Mucosa of descending colon (tissue), 3 donors: ENCODE measurements around the gene FA2H. TPM values are rescaled to one million over a fixed set of nuclear protein-coding genes. Genes with fewer than 3 reads are reported as not detected.
"Not testable (repeated sequence)": the region's sequence is repeated elsewhere in the genome, so short reads cannot be mapped to it uniquely, and the experiment has no call there.

Source experiments
- ATAC-seq: fragments of 200-7000 bp; cut with Tn5 transposase; one replicate; pipeline ENCODE4 v1.9.1; 2020; ENCODE audit warnings: mild to moderate bottlenecking, moderate library complexity
- DNase-seq, 3 donors: peaks; one replicate each; pipeline ENCODE4 v3.0.0-alpha.2; 2020
- H3K36me3 ChIP-seq: fragments of 200-600 bp; one replicate; pipeline ENCODE4 v1.8.0; 2021; ENCODE audit warnings: low read depth, mild to moderate bottlenecking
- H3K4me1 ChIP-seq: fragments of 200-600 bp; one replicate; pipeline ENCODE4 v1.8.0; 2021; ENCODE audit warnings: low read depth, mild to moderate bottlenecking
- H3K4me3 ChIP-seq: fragments of 200-600 bp; one replicate; pipeline ENCODE4 v1.8.0; 2021; ENCODE audit warnings: mild to moderate bottlenecking
- H3K9me3 ChIP-seq: fragments of 200-600 bp; one replicate; pipeline ENCODE4 v1.8.0; 2021; ENCODE audit warnings: mild to moderate bottlenecking
- CTCF ChIP-seq: fragments of 200-600 bp; IDR thresholded peaks from one replicate; pipeline ENCODE4 v1.8.0; 2022; ENCODE audit warnings: antibody characterized with exemption, mild to moderate bottlenecking
- intact Hi-C, 2 donors: fragments of 100-400 bp; cut with DNase I in 1 of 2; cut with micrococcal nuclease in 1 of 2; formaldehyde crosslinking; loops; one replicate each; pipeline versions ENCODE4 v1.11.0 to v1.11.1; 2022; cut with DNase I, micrococcal nuclease
- total RNA-seq, 3 donors: library from RNA; stranded (reverse); fragmentation: NEBNext Ultra II Directional in 2 of 3; extraction: Animal tissue kit (Norgen Biotek cat#: 25700) in 2 of 3; gene quantifications; one replicate each; pipeline versions ENCODE4 v1.2.1 to v1.2.4, GENCODE V29; 2021 to 2023
- donor health status: DM: no; HTN: no; CAD: no; lungs with moderate emphysema.
- donor health status: DM: no; HTN: no; CAD: no.
- donor health status: DM: no; HTN: yes; CAD: no.

FA2H gene
- total RNA-seq, 3 donors from 2014 or later = 17.3 to 60.0 (median 44.0) TPM

GRCh38 chr16:74793571-74793970 lies 19.0 kb upstream of the FA2H start:
- Histone ChIP-seq H3K9me3 (no peaks in the 10 kb centered on the region), H3K4me1 (no peaks in the 10 kb centered on the region), H3K36me3 (no peaks in the 10 kb centered on the region), H3K4me3 (no peak overlapping the region)
- intact Hi-C loops = no loop called here
- DNase-seq = no peak
- no peak for TF ChIP-seq CTCF
- ATAC-seq = no peak

- TF ChIP-seq CTCF = no peak
- ATAC-seq = no peak
- DNase-seq = no peak
- Histone ChIP-seq H3K4me1 (no peaks in the 10 kb centered on the region), H3K9me3 (no peaks in the 10 kb centered on the region), H3K36me3 (no peaks in the 10 kb centered on the region), H3K4me3 (no peak overlapping the region)
- intact Hi-C loops = no loop called here
Measured at GRCh38 chr16:74792225-74792624, 17.6 kb upstream of the FA2H start.

- ATAC-seq, DNase-seq, H3K4me3 ChIP-seq, H3K36me3 ChIP-seq, H3K4me1 ChIP-seq, H3K9me3 ChIP-seq, intact Hi-C loops: not testable (repeated sequence)
Measured at GRCh38 chr16:74791749-74792148, 17.1 kb upstream of the FA2H start.

- no peak for TF ChIP-seq CTCF
- ATAC-seq (no peak), DNase-seq (no peak)
- Histone ChIP-seq H3K9me3 (no peaks in the 10 kb centered on the region), H3K4me3 (no peak overlapping the region), H3K4me1 (no peaks in the 10 kb centered on the region), H3K36me3 (no peaks in the 10 kb centered on the region)
- intact Hi-C loops = no loop called here
Measured at GRCh38 chr16:74788108-74788507, 13.5 kb upstream of the FA2H start.

- TF ChIP-seq CTCF = no peak
- intact Hi-C loops = no loop called here
- no peak for ATAC-seq
- H3K4me1 ChIP-seq = no peaks in the 10 kb centered on the region
- no peaks in the 10 kb centered on the region for H3K9me3 ChIP-seq
- H3K4me3 ChIP-seq = no peak overlapping the region
- no peak for DNase-seq
- H3K36me3 ChIP-seq = no peaks in the 10 kb centered on the region
Measured at GRCh38 chr16:74785031-74785430, 10.4 kb upstream of the FA2H start.

GRCh38 chr16:74778646-74779045 lies 4.0 kb upstream of the FA2H start:
- no peak for TF ChIP-seq CTCF
- no peaks in the 10 kb centered on the region for H3K9me3 ChIP-seq
- H3K36me3 ChIP-seq = no peaks in the 10 kb centered on the region
- ATAC-seq = peak; percentile 61
- DNase-seq = peak; percentile 65 to 83 (median 76)
- H3K4me3 ChIP-seq = no peak overlapping the region
- H3K4me1 ChIP-seq = peaks cover 18% of the 10 kb centered on the region
- intact Hi-C loops = no loop called here
